Neutrophil (primary cell): Measurements from ENCODE around the gene PIWIL1.

Source experiments
- H3K27ac ChIP-seq: fragments of 200-600 bp; sonication (generic); 2 replicates; pipeline ENCODE4 v1.5.1; 2016; ENCODE audit warnings: mild to moderate bottlenecking, moderate library complexity
- H3K27me3 ChIP-seq: fragments of 200-600 bp; sonication (generic); 2 replicates; pipeline ENCODE4 v1.6.0; 2016; ENCODE audit warnings: mild to moderate bottlenecking
- H3K36me3 ChIP-seq: fragments of 200-600 bp; sonication (generic); 2 replicates; pipeline ENCODE4 v1.5.1; 2017
- H3K4me1 ChIP-seq, 2 experiments: fragments of 200-600 bp in 1 of 2; sonication (generic) in 1 of 2; 1 replicate in 1 of 2; 2 replicates in 1 of 2; pipeline versions ENCODE4 v1.5.1 to v1.6.1; 2013 to 2016; ENCODE audit warnings: low read depth in 1 of 2, low read length in 1 of 2, mild to moderate bottlenecking in 1 of 2, moderate library complexity in 1 of 2; ENCODE audit not compliant: control insufficient read depth in 1 of 2, insufficient read depth in 1 of 2
- H3K4me3 ChIP-seq, 2 experiments: fragments of 200-600 bp in 1 of 2; sonication (generic) in 1 of 2; 1 replicate in 1 of 2; 2 replicates in 1 of 2; pipeline ENCODE4 v1.5.1; 2013 to 2016; ENCODE audit warnings: low read depth in 1 of 2, low read length in 1 of 2, mild to moderate bottlenecking in 1 of 2, moderate library complexity in 1 of 2
- H3K9me3 ChIP-seq: fragments of 200-600 bp; sonication (generic); 2 replicates; pipeline ENCODE4 v1.5.1; 2016
- CTCF ChIP-seq: fragments of 200-600 bp; sonication (generic); IDR thresholded peaks from 2 replicates; pipeline ENCODE4 v1.5.1; 2016; ENCODE audit warnings: antibody characterized with exemption

PIWIL1 gene

GRCh38 chr12:130331146-130331545 lies 6.5 kb upstream of the PIWIL1 start:
- no peaks in the 10 kb centered on the region for H3K4me1 ChIP-seq
- H3K27ac ChIP-seq, result no peak overlapping the region
- H3K27me3 ChIP-seq, result peaks cover 18% of the 10 kb centered on the region
- no peaks in the 10 kb centered on the region for H3K36me3 ChIP-seq
- TF ChIP-seq CTCF, result no peak
- H3K9me3 ChIP-seq, result no peaks in the 10 kb centered on the region
- no peak overlapping the region for H3K4me3 ChIP-seq

DNA sequence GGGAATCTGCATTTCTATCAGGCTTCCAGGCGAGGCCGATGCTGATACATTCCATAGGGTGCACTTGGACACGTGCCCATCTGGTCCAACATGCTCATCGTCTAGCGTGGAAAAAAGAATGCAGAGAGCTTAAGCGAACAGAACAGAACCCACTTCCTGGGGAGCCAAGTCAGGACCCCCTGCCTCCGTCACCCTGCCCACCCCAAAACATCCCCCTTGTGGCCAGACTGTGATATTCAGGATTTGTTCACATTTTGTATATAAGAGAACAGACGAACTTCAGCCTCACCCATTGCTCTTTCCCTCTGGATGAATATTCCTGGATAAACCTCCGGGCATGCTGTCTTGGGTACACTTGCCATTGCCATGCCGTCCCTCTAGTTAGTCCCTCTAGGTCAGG lies 4.3 kb upstream of the PIWIL1 start:
- no peaks in the 10 kb centered on the region for H3K9me3 ChIP-seq
- H3K36me3 ChIP-seq, result no peaks in the 10 kb centered on the region
- TF ChIP-seq CTCF, result no peak
- H3K27me3 ChIP-seq, result peaks cover 33% of the 10 kb centered on the region
- no peaks in the 10 kb centered on the region for H3K4me1 ChIP-seq
- no peak overlapping the region for H3K4me3 ChIP-seq
- H3K27ac ChIP-seq, result no peak overlapping the region

DNA sequence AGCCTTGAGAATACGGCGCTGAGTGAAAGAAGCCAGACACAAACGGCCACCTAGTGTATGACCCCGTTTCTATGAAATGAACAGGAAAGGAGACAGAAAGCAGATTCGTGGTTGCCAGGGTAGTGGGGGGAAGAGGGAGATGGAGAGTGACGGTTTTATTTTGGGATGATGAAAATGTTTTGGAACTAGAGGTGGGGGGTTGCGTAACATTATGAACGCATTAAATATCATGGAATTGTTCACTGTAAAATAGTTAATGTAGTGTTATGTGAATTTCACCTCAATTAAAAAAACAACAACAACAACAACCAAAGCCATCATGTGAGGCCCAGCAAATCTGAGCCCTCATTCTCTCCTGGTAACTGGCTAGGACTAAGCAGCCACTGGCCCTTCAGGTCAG lies 3.3 kb upstream of the PIWIL1 start:
- no peak overlapping the region for H3K27ac ChIP-seq
- no peaks in the 10 kb centered on the region for H3K9me3 ChIP-seq
- H3K4me3 ChIP-seq, result no peak overlapping the region
- no peak for TF ChIP-seq CTCF
- H3K36me3 ChIP-seq, result no peaks in the 10 kb centered on the region
- H3K27me3 ChIP-seq, result peaks cover 43% of the 10 kb centered on the region
- H3K4me1 ChIP-seq, result no peaks in the 10 kb centered on the region

GRCh38 chr12:130334937-130335336 lies 2.8 kb upstream of the PIWIL1 start:
- Histone ChIP-seq H3K27me3 (peaks cover 49% of the 10 kb centered on the region), H3K36me3 (no peaks in the 10 kb centered on the region), H3K27ac (no peak overlapping the region), H3K4me3 (no peak overlapping the region), H3K9me3 (no peaks in the 10 kb centered on the region), H3K4me1 (no peaks in the 10 kb centered on the region)
- no peak for TF ChIP-seq CTCF

- no peak for TF ChIP-seq CTCF
- no peak overlapping the region for H3K4me3 ChIP-seq
- no peaks in the 10 kb centered on the region for H3K4me1 ChIP-seq
- H3K27me3 ChIP-seq, result peaks cover 57% of the 10 kb centered on the region
- H3K36me3 ChIP-seq, result no peaks in the 10 kb centered on the region
- no peak overlapping the region for H3K27ac ChIP-seq
- no peaks in the 10 kb centered on the region for H3K9me3 ChIP-seq
These were observed 1.9 kb upstream of the PIWIL1 start for GRCh38 chr12:130335517-130336392.
